IMR-90 (cell line): ENCODE measurements around the gene COL24A1. TPM values are rescaled to one million over a fixed set of nuclear protein-coding genes. Genes with fewer than 3 reads are reported as not detected.
A peak's percentile ranks its signal among the peaks of the same experiment; 100 is the strongest.

Experiments
- ATAC-seq: fragments of 200-7000 bp; cut with Tn5 transposase; 2 replicates; pipeline ENCODE4 v1.9.1; 2020; ENCODE audit warnings: low read depth, mild to moderate bottlenecking, moderate library complexity
- BruUV-seq: library from RNA; stranded (reverse); fragments of 400-500 nt; replicated peaks from 2 replicates; lab custom pipeline; 2021; lab: Mats Ljungman, UMichigan
- CTCF ChIA-PET: fragments of 300-600 bp; formaldehyde crosslinking; extraction: SDS; loops from one replicate; lab custom pipeline; 2021; ENCODE audit warnings: antibody characterized with exemption; lab: Yijun Ruan, JAX
- POLR2A ChIA-PET: fragments of 300-600 bp; sonication (Branson Sonifier 250); formaldehyde crosslinking; loops from one replicate; lab custom pipeline; 2022; ENCODE audit warnings: antibody characterized with exemption; ENCODE audit not compliant: unreplicated experiment; lab: Charles Lee
- DNase-seq: peaks from one replicate; pipeline ENCODE4 v3.0.0; 2013
- H2AFZ ChIP-seq: replicated peaks from 2 replicates; pipeline ENCODE3; 2013; ENCODE audit warnings: low read length, mild to moderate bottlenecking; ENCODE audit not compliant: poor library complexity
- H2AK5ac ChIP-seq: 2 replicates; pipeline ENCODE4 v1.6.1; 2013; ENCODE audit warnings: low read depth, low read length, inconsistent platforms
- H2AK9ac ChIP-seq: replicated peaks from 2 replicates; pipeline ENCODE3; 2013; ENCODE audit warnings: mild to moderate bottlenecking, low read depth, low read length, moderate library complexity; ENCODE audit not compliant: poor library complexity
- H2BK120ac ChIP-seq: 2 replicates; pipeline ENCODE4 v1.6.1; 2013; ENCODE audit warnings: low read depth, low read length, inconsistent platforms
- H2BK15ac ChIP-seq: 3 replicates; pipeline ENCODE4 v1.6.1; 2013; ENCODE audit warnings: low read depth, low read length, inconsistent platforms
- H2BK20ac ChIP-seq: 2 replicates; pipeline ENCODE4 v1.6.1; 2013; ENCODE audit warnings: low read depth, mild to moderate bottlenecking, inconsistent platforms, low read length, moderate library complexity
- H2BK5ac ChIP-seq: 2 replicates; pipeline ENCODE4 v1.6.1; 2013; ENCODE audit warnings: mild to moderate bottlenecking, low read depth, low read length, inconsistent platforms; ENCODE audit not compliant: poor library complexity, severe bottlenecking
- H3K14ac ChIP-seq: replicated peaks from 2 replicates; pipeline ENCODE4 v1.6.1; 2013; ENCODE audit warnings: low read depth, low read length, inconsistent platforms
- H3K18ac ChIP-seq: 2 replicates; pipeline ENCODE4 v1.6.1; 2013; ENCODE audit warnings: low read depth, low read length, control low read depth
- H3K23ac ChIP-seq: 2 replicates; pipeline ENCODE4 v1.6.1; 2013; ENCODE audit warnings: low read depth, low read length, inconsistent platforms
- H3K27ac ChIP-seq: 2 replicates; pipeline ENCODE4 v1.5.1; 2013; ENCODE audit warnings: mild to moderate bottlenecking, control low read depth, low read length; ENCODE audit not compliant: insufficient read depth
- H3K27me3 ChIP-seq: 2 replicates; pipeline ENCODE4 v1.6.1; 2013; ENCODE audit warnings: low read length; ENCODE audit not compliant: control insufficient read depth, insufficient read depth
- H3K36me3 ChIP-seq: 2 replicates; pipeline ENCODE4 v1.6.1; 2013; ENCODE audit warnings: low read length, mixed read lengths; ENCODE audit not compliant: control insufficient read depth, insufficient read depth
- H3K4ac ChIP-seq: 2 replicates; pipeline ENCODE4 v1.6.1; 2013; ENCODE audit warnings: low read depth, low read length, inconsistent platforms
- H3K4me1 ChIP-seq: 2 replicates; pipeline ENCODE4 v1.6.1; 2013; ENCODE audit warnings: low read length, mixed read lengths; ENCODE audit not compliant: control insufficient read depth, insufficient read depth
- H3K4me2 ChIP-seq: 2 replicates; pipeline ENCODE4 v1.6.1; 2013; ENCODE audit warnings: low read depth, mild to moderate bottlenecking, control low read depth, low read length, moderate library complexity
- H3K4me3 ChIP-seq: 2 replicates; pipeline ENCODE4 v1.5.1; 2013; ENCODE audit warnings: low read depth, mild to moderate bottlenecking, control low read depth, low read length, moderate library complexity; ENCODE audit not compliant: insufficient read depth
- H3K56ac ChIP-seq: 2 replicates; pipeline ENCODE4 v1.6.1; 2013; ENCODE audit warnings: low read length, inconsistent platforms; ENCODE audit not compliant: insufficient read depth; ENCODE audit errors: extremely low read depth
- H3K79me1 ChIP-seq, 2 experiments: 2 replicates each; pipeline ENCODE4 v1.6.1; 2013; ENCODE audit warnings: low read length in 2 of 2, inconsistent platforms in 1 of 2, low read depth in 1 of 2
- H3K9ac ChIP-seq: 2 replicates; pipeline ENCODE4 v1.6.1; 2013; ENCODE audit warnings: low read depth, low read length, control low read depth
- H3K9me1 ChIP-seq: 2 replicates; pipeline ENCODE4 v1.6.1; 2013; ENCODE audit warnings: low read length, inconsistent platforms; ENCODE audit not compliant: insufficient read depth
- H3K9me3 ChIP-seq: 2 replicates; pipeline ENCODE4 v1.6.1; 2013; ENCODE audit warnings: low read length; ENCODE audit not compliant: control insufficient read depth, insufficient read depth
- H4K20me1 ChIP-seq: 2 replicates; pipeline ENCODE4 v1.6.1; 2013; ENCODE audit warnings: low read length, inconsistent platforms; ENCODE audit not compliant: insufficient read depth
- H4K5ac ChIP-seq: 2 replicates; pipeline ENCODE4 v1.6.1; 2013; ENCODE audit warnings: mild to moderate bottlenecking, low read depth, low read length, control low read depth
- H4K8ac ChIP-seq, 2 experiments: 2 replicates each; pipeline ENCODE4 v1.6.1; 2013; ENCODE audit warnings: low read depth in 2 of 2, low read length in 2 of 2, control low read depth in 1 of 2, inconsistent platforms in 1 of 2
- H4K91ac ChIP-seq: 2 replicates; pipeline ENCODE4 v1.6.1; 2013; ENCODE audit warnings: low read depth, low read length, inconsistent platforms; ENCODE audit not compliant: insufficient read depth
- BHLHE40 ChIP-seq: fragments of 150-350 bp; IDR thresholded peaks from 2 replicates; pipeline ENCODE4 v1.6.1; 2016; ENCODE audit warnings: mild to moderate bottlenecking, low read depth, low read length
- CEBPB ChIP-seq: IDR thresholded peaks from 2 replicates; pipeline ENCODE4 v1.6.1; 2012; ENCODE audit warnings: low read depth, low read length, improper control_type of control experiment
- CHD1 ChIP-seq: IDR thresholded peaks from 2 replicates; pipeline ENCODE4 v1.6.1; 2012; ENCODE audit warnings: low read depth, low read length, improper control_type of control experiment
- CTCF ChIP-seq: conservative IDR thresholded peaks from 2 replicates; pipeline ENCODE4 v1.5.1; 2012; ENCODE audit warnings: mild to moderate bottlenecking, low read depth, low read length, improper control_type of control experiment
- ELK1 ChIP-seq: fragments of 150-350 bp; IDR thresholded peaks from 2 replicates; pipeline ENCODE4 v1.6.1; 2016; ENCODE audit warnings: low read depth, mild to moderate bottlenecking, low read length, moderate library complexity, borderline replicate concordance
- FOS ChIP-seq: fragments of 150-350 bp; IDR thresholded peaks from 2 replicates; pipeline ENCODE4 v1.6.1; 2016; ENCODE audit warnings: low read depth, low read length
- MAFK ChIP-seq: IDR thresholded peaks from 2 replicates; pipeline ENCODE4 v1.6.1; 2012; ENCODE audit warnings: low read depth, low read length, improper control_type of control experiment
- MXI1 ChIP-seq: IDR thresholded peaks from 2 replicates; pipeline ENCODE4 v1.6.1; 2012; ENCODE audit warnings: low read depth, mild to moderate bottlenecking, low read length, moderate library complexity, borderline replicate concordance
- NFE2L2 ChIP-seq: fragments of 150-350 bp; IDR thresholded peaks from 2 replicates; pipeline ENCODE4 v1.6.1; 2016; ENCODE audit warnings: low read depth, mild to moderate bottlenecking, low read length
- POLR2A ChIP-seq: IDR thresholded peaks from 2 replicates; pipeline ENCODE4 v1.6.1; 2012; ENCODE audit warnings: mild to moderate bottlenecking, low read depth, low read length
- RAD21 ChIP-seq: IDR thresholded peaks from 2 replicates; pipeline ENCODE4 v1.6.1; 2012; ENCODE audit warnings: low read length, improper control_type of control experiment
- RCOR1 ChIP-seq: IDR thresholded peaks from 2 replicates; pipeline ENCODE4 v1.6.1; 2012; ENCODE audit warnings: mild to moderate bottlenecking, low read length, improper control_type of control experiment; ENCODE audit not compliant: insufficient replicate concordance
- RFX5 ChIP-seq: IDR thresholded peaks from 2 replicates; pipeline ENCODE4 v1.8.0; 2012; ENCODE audit warnings: low read depth, mild to moderate bottlenecking, low read length, moderate library complexity
- SMC3 ChIP-seq: fragments of 150-350 bp; IDR thresholded peaks from 2 replicates; pipeline ENCODE4 v1.6.1; 2016; ENCODE audit warnings: low read depth, mild to moderate bottlenecking, antibody characterized with exemption, low read length, moderate library complexity
- USF2 ChIP-seq: fragments of 150-350 bp; IDR thresholded peaks from 2 replicates; pipeline ENCODE4 v1.6.1; 2017; ENCODE audit warnings: mild to moderate bottlenecking, antibody characterized with exemption, low read length, low read depth
- dilution Hi-C: fragments of 300-500 bp; cut with HindIII; formaldehyde crosslinking; loops from one replicate; pipeline ENCODE4 v1.14.3; 2018; ENCODE audit warnings: low sequenced_read_pairs; ENCODE audit not compliant: unreplicated experiment
- in situ Hi-C: fragments of 300-500 bp; cut with MboI; formaldehyde crosslinking; loops from 3 replicates; pipeline ENCODE4 v1.14.3; 2019; ENCODE audit warnings: low sequenced_read_pairs, inconsistent platforms, mixed read lengths
- intact Hi-C: fragments of 100-400 bp; cut with micrococcal nuclease; formaldehyde crosslinking; loops from 2 replicates; pipeline ENCODE4 v1.10.0; 2022
- polyA plus RNA-seq, 3 experiments: library from polyadenylated mRNA; depleted of rRNA; stranded (reverse); fragments of >200 nt; gene quantifications; 2 replicates each; pipeline ENCODE4 v1.2.3, GENCODE V29; 2012; ENCODE audit warnings: low replicate concordance in 1 of 3
- total RNA-seq: library from RNA; depleted of rRNA; stranded (reverse); fragments of >200 nt; gene quantifications from 2 replicates; pipeline ENCODE4 v1.2.3, GENCODE V29; 2012

The COL24A1 gene
- total and polyA plus RNA-seq, 2 of the 4 experiments (the other 2 are of a cell fraction) = 1.4 to 2.2 TPM

- TF ChIP-seq NFE2L2 = no peak
These were observed 5.1 kb downstream of the COL24A1 start (continued) for GRCh38 chr1:86151427-86151826.

GRCh38 chr1:86150553-86151055 lies 6.0 kb downstream of the COL24A1 start:
- Histone ChIP-seq H4K8ac (no peak overlapping the region), H3K9ac (no peak overlapping the region), H3K9me1 (peaks cover 5% of the 10 kb centered on the region; the same call in 1 of the 2 replicates), H3K36me3 (no peaks in the 10 kb centered on the region), H3K14ac (no peak overlapping the region), H3K56ac (no peak overlapping the region), H2AK9ac (no peak overlapping the region), H3K4me1 (peaks cover 12% of the 10 kb centered on the region), H4K91ac (no peak overlapping the region), H3K27me3 (no peaks in the 10 kb centered on the region), H3K4ac (no peak overlapping the region), H2BK20ac (peak overlapping the region; percentile 34; the same call in 1 of the 2 replicates), H3K4me2 (no peak overlapping the region), H3K23ac (no peak overlapping the region), H2AK5ac (no peak overlapping the region), H3K18ac (no peak overlapping the region), H2AFZ (no peak overlapping the region), H4K20me1 (no peaks in the 10 kb centered on the region), H3K27ac (no peak overlapping the region; the same call in 1 of the 2 replicates), H2BK120ac (no peak overlapping the region), H4K5ac (no peak overlapping the region), H2BK15ac (no peak overlapping the region), H3K79me1 (peaks cover 0 to 4% of the 10 kb centered on the region in 2 experiments; a peak in 1 of 4 replicates), H3K4me3 (no peak overlapping the region), H3K9me3 (no peaks in the 10 kb centered on the region), H2BK5ac (peak overlapping the region; percentile 88)
- intact Hi-C loops (no loop called here), dilution Hi-C loops (no loop called here), in situ Hi-C loops (loop anchor here (10.0 kb wide), 1 partner anchor 64 kb away; no protein-coding TSS in a partner anchor)
- peak; percentile 53 for DNase-seq
- POLR2A ChIA-PET = no interaction called here
- ATAC-seq = no peak
- BruUV-seq = no TSS peak
- CTCF ChIA-PET = no interaction called here
- TF ChIP-seq ELK1 (no peak), USF2 (no peak), POLR2A (no peak), RFX5 (no peak), CEBPB (no peak), MAFK (no peak), CTCF (no peak), FOS (no peak), BHLHE40 (no peak), RCOR1 (no peak), CHD1 (no peak), MXI1 (no peak), NFE2L2 (no peak), RAD21 (no peak), SMC3 (no peak)
